WTC11 (cell line): ENCODE results near the gene UBL5. TPM values are rescaled to one million over a fixed set of nuclear protein-coding genes. Genes with fewer than 3 reads are reported as not detected.
"Not testable (repeated sequence)": the region's sequence is repeated elsewhere in the genome, so short reads cannot be mapped to it uniquely, and the experiment has no call there.

Experiments
- ATAC-seq: fragments of 200-7000 bp; cut with Tn5 transposase; 2 replicates; pipeline ENCODE4 v1.10.0; 2021; ENCODE audit warnings: mild to moderate bottlenecking, moderate library complexity
- CTCF ChIA-PET: fragments of 300-600 bp; sonication (Branson Sonifier 250); formaldehyde crosslinking; loops from one replicate; lab custom pipeline; 2021; ENCODE audit warnings: antibody characterized with exemption; lab: Charles Lee
- POLR2A ChIA-PET: fragments of 350-600 bp; sonication (Branson Sonifier 250); formaldehyde crosslinking; loops from one replicate; lab custom pipeline; 2021; ENCODE audit warnings: antibody characterized with exemption; lab: Charles Lee
- DNase-seq: peaks from one replicate; pipeline ENCODE4 v3.0.0; 2021; ENCODE audit warnings: low spot score
- H3K27ac Mint-ChIP-seq: 2 replicates; pipeline ENCODE4 v1.8.0; 2021; ENCODE audit warnings: mixed read lengths
- H3K27me3 Mint-ChIP-seq: 2 replicates; pipeline ENCODE4 v1.8.0; 2021; ENCODE audit warnings: low read depth, mild to moderate bottlenecking, moderate library complexity, mixed read lengths
- H3K36me3 Mint-ChIP-seq: 2 replicates; pipeline ENCODE4 v1.8.0; 2021; ENCODE audit warnings: mixed read lengths
- H3K4me1 Mint-ChIP-seq: 2 replicates; pipeline ENCODE4 v1.8.0; 2022; ENCODE audit warnings: mixed read lengths
- H3K4me3 Mint-ChIP-seq: 2 replicates; pipeline ENCODE4 v1.8.0; 2021; ENCODE audit warnings: mild to moderate bottlenecking, moderate library complexity, mixed read lengths
- H3K9me3 Mint-ChIP-seq: 2 replicates; pipeline ENCODE4 v1.8.0; 2021; ENCODE audit warnings: mixed read lengths
- E2F1 ChIP-seq: sonication (generic); formaldehyde crosslinking; IDR thresholded peaks from 2 replicates; pipeline ENCODE4 v1.8.0; 2022; ENCODE audit warnings: mild to moderate bottlenecking, missing genetic modification reagents
- FOXP1 ChIP-seq: sonication (generic); formaldehyde crosslinking; IDR thresholded peaks from 2 replicates; pipeline ENCODE4 v1.8.0; 2022; ENCODE audit warnings: missing genetic modification reagents, mild to moderate bottlenecking, moderate library complexity, borderline replicate concordance
- FOXP4 ChIP-seq: sonication (generic); formaldehyde crosslinking; IDR thresholded peaks from 2 replicates; pipeline ENCODE4 v1.8.0; 2022; ENCODE audit warnings: mild to moderate bottlenecking, missing genetic modification reagents
- KAT7 ChIP-seq: sonication (generic); formaldehyde crosslinking; IDR thresholded peaks from 2 replicates; pipeline ENCODE4 v1.8.1; 2023; ENCODE audit warnings: missing genetic modification reagents, mild to moderate bottlenecking, borderline replicate concordance
- MLX ChIP-seq: sonication (generic); formaldehyde crosslinking; IDR thresholded peaks from 2 replicates; pipeline ENCODE4 v1.8.1; 2023; ENCODE audit warnings: mild to moderate bottlenecking, missing genetic modification reagents, moderate library complexity
- MYBL2 ChIP-seq: sonication (generic); formaldehyde crosslinking; IDR thresholded peaks from 2 replicates; pipeline ENCODE4 v1.8.1; 2023; ENCODE audit warnings: mild to moderate bottlenecking, moderate library complexity, missing genetic modification reagents
- NFATC4 ChIP-seq: fragments of 250-450 bp; sonication (Bioruptor Pico); IDR thresholded peaks from 2 replicates; pipeline ENCODE4 v1.9.0; 2021; ENCODE audit warnings: mild to moderate bottlenecking
- NFE2L1 ChIP-seq: sonication (generic); formaldehyde crosslinking; IDR thresholded peaks from 2 replicates; pipeline ENCODE4 v1.8.1; 2023; ENCODE audit warnings: missing genetic modification reagents
- NR3C1 ChIP-seq: sonication (generic); formaldehyde crosslinking; conservative IDR thresholded peaks from 2 replicates; pipeline ENCODE4 v1.8.1; 2023; ENCODE audit warnings: low read depth, mild to moderate bottlenecking, missing genetic modification reagents
- PRDM15 ChIP-seq: sonication (generic); formaldehyde crosslinking; IDR thresholded peaks from 2 replicates; pipeline ENCODE4 v1.8.0; 2022; ENCODE audit warnings: missing genetic modification reagents
- SMAD3 ChIP-seq: sonication (generic); formaldehyde crosslinking; IDR thresholded peaks from 2 replicates; pipeline ENCODE4 v1.8.0; 2022; ENCODE audit warnings: missing genetic modification reagents, mild to moderate bottlenecking, borderline replicate concordance
- SP1 ChIP-seq: sonication (generic); formaldehyde crosslinking; conservative IDR thresholded peaks from 2 replicates; pipeline ENCODE4 v1.8.1; 2022; ENCODE audit warnings: missing genetic modification reagents
- TCF7 ChIP-seq: sonication (generic); formaldehyde crosslinking; IDR thresholded peaks from 2 replicates; pipeline ENCODE4 v1.8.0; 2022; ENCODE audit warnings: mild to moderate bottlenecking, low read depth, missing genetic modification reagents, moderate library complexity
- TEAD4 ChIP-seq: sonication (generic); formaldehyde crosslinking; IDR thresholded peaks from 2 replicates; pipeline ENCODE4 v1.8.0; 2022; ENCODE audit warnings: mild to moderate bottlenecking, missing genetic modification reagents
- USF1 ChIP-seq: sonication (generic); formaldehyde crosslinking; IDR thresholded peaks from 2 replicates; pipeline ENCODE4 v1.8.0; 2022; ENCODE audit warnings: mild to moderate bottlenecking, missing genetic modification reagents
- ZNF121 ChIP-seq: sonication (generic); formaldehyde crosslinking; IDR thresholded peaks from 2 replicates; pipeline ENCODE4 v1.8.0; 2023; ENCODE audit warnings: missing genetic modification reagents
- ZNF263 ChIP-seq: sonication (generic); formaldehyde crosslinking; IDR thresholded peaks from 2 replicates; pipeline ENCODE4 v1.8.1; 2022; ENCODE audit warnings: low read depth, mild to moderate bottlenecking, moderate library complexity, missing genetic modification reagents
- total RNA-seq: library from RNA; stranded (reverse); gene quantifications from 3 replicates; pipeline ENCODE4 v1.2.3, GENCODE V29; 2021

The UBL5 gene
- total RNA-seq, 1 experiment from 2014 or later = 402 TPM

- TF ChIP-seq FOXP1 (CRISPR knock-in tag) = no peak; the same call in 1 of the 2 replicates
- TF ChIP-seq USF1 (CRISPR knock-in tag) = peak; percentile 80
Observed at GRCh38 chr19:9827289-9828238, at the start of gene UBL5 (continued).

- CTCF ChIA-PET = no interaction called here
- TF ChIP-seq SMAD3 (no peak), ZNF121 (peak; percentile 72; the same call in 1 of the 2 replicates)
- no peak overlapping the region for H3K27ac Mint-ChIP-seq
- no peaks in the 10 kb centered on the region for H3K9me3 Mint-ChIP-seq
- ATAC-seq (no peak), DNase-seq (no peak)
- no peaks in the 10 kb centered on the region for H3K36me3 Mint-ChIP-seq
- no peak overlapping the region for H3K4me3 Mint-ChIP-seq
- H3K4me1 Mint-ChIP-seq = peaks cover 26% of the 10 kb centered on the region
- POLR2A ChIA-PET = no interaction called here
- H3K27me3 Mint-ChIP-seq = no peaks in the 10 kb centered on the region; the same call in 1 of the 2 replicates
Observed at GRCh38 chr19:9782338-9782737, 45.4 kb upstream of the UBL5 start.

- CTCF ChIA-PET, ATAC-seq, POLR2A ChIA-PET, H3K27me3 Mint-ChIP-seq, H3K36me3 Mint-ChIP-seq, DNase-seq, H3K9me3 Mint-ChIP-seq: not testable (repeated sequence)
- Mint-ChIP-seq H3K27ac (peak overlapping the region; percentile 99), H3K4me1 (peaks cover 31% of the 10 kb centered on the region), H3K4me3 (peak overlapping the region; percentile 97; the same call in 1 of the 2 replicates)
Observed at GRCh38 chr19:9784163-9784496, 43.6 kb upstream of the UBL5 start.

- DNase-seq (peak; percentile 99), ATAC-seq (peak; percentile 86)
- ChIA-PET CTCF (no interaction called here), POLR2A (no interaction called here)
- no peaks in the 10 kb centered on the region for H3K9me3 Mint-ChIP-seq
- peaks cover 44% of the 10 kb centered on the region for H3K4me1 Mint-ChIP-seq
- no peaks in the 10 kb centered on the region for H3K36me3 Mint-ChIP-seq
- peak overlapping the region; percentile 97 for H3K4me3 Mint-ChIP-seq
- H3K27me3 Mint-ChIP-seq = no peaks in the 10 kb centered on the region; the same call in 1 of the 2 replicates
- peak overlapping the region; percentile 99 for H3K27ac Mint-ChIP-seq
- TF ChIP-seq SP1 (CRISPR knock-in tag) (peak; percentile 86), E2F1 (CRISPR knock-in tag) (no peak), MLX (CRISPR knock-in tag) (no peak), TCF7 (CRISPR knock-in tag) (no peak), NFATC4 (CRISPR knock-in tag) (no peak), KAT7 (CRISPR knock-in tag) (no peak), TEAD4 (peak; percentile 21; the same call in 1 of the 2 replicates), PRDM15 (CRISPR knock-in tag) (no peak), FOXP4 (CRISPR knock-in tag) (0 out of 2 replicates have a peak, but pooled peaks have one; percentile 36), ZNF263 (no peak), MYBL2 (CRISPR knock-in tag) (0 out of 2 replicates have a peak, but pooled peaks have one; percentile 23), NR3C1 (CRISPR knock-in tag) (no peak), NFE2L1 (CRISPR knock-in tag) (0 out of 2 replicates have a peak, but pooled peaks have one; percentile 18)
Observed at GRCh38 chr19:9785367-9786331, 42.1 kb upstream of the UBL5 start.
